ENCODE results near the gene CTNND2.

DNA sequence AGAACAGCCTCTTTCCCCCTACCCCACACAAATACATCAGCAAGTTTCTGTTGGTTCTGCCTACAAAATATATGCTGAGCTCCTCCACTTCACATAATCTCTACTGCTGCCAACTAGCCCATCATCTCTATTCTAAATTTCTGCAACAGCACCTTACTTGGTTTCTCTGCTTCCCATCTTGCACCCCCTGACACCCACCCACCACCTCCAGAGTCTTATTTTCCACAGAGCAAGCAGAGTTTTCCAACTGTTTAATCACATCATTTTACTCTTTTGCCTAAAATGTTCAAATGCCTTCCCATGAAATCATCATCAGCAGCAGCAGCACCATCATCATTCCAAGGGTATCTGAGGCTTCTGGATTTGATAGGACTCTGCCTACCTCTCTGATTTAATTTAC is 295.7 kb downstream of the CTNND2 start:
- TF ChIP-seq NFRKB (IDR thresholded peaks at IDR 0.05), result no peak
- TF ChIP-seq FOXM1 (IDR thresholded peaks at IDR 0.05; ENCODE audit: borderline replicate concordance), result no peak
- TF ChIP-seq BHLHE40 (IDR thresholded peaks at IDR 0.05; ENCODE audit: borderline replicate concordance), result no peak
- TF ChIP-seq SUZ12 (IDR thresholded peaks at IDR 0.05), result no peak
- TF ChIP-seq ZNF384 (IDR thresholded peaks at IDR 0.05), result no peak
- no peak for TF ChIP-seq FOXK2 (IDR thresholded peaks at IDR 0.05)
- TF ChIP-seq TARDBP (IDR thresholded peaks at IDR 0.05), result no peak
- TF ChIP-seq ARNT (IDR thresholded peaks at IDR 0.05), result no peak
- no peak for TF ChIP-seq ELF4 (IDR thresholded peaks at IDR 0.05)
- TF ChIP-seq, protein P1, sequence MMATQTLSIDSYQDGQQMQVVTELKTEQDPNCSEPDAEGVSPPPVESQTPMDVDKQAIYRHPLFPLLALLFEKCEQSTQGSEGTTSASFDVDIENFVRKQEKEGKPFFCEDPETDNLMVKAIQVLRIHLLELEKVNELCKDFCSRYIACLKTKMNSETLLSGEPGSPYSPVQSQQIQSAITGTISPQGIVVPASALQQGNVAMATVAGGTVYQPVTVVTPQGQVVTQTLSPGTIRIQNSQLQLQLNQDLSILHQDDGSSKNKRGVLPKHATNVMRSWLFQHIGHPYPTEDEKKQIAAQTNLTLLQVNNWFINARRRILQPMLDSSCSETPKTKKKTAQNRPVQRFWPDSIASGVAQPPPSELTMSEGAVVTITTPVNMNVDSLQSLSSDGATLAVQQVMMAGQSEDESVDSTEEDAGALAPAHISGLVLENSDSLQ (IDR thresholded peaks at IDR 0.05), result no peak
- TF ChIP-seq SP1 (IDR thresholded peaks at IDR 0.05), result no peak
- TF ChIP-seq LEF1 (IDR thresholded peaks at IDR 0.05; ENCODE audit: borderline replicate concordance), result no peak

All from HEK293T (cell line).